ENCODE results near the gene PDE6H. TPM values are rescaled to one million over a fixed set of nuclear protein-coding genes. Genes with fewer than 3 reads are reported as not detected.

PDE6H gene
- total RNA-seq, 4 donors from 2014 or later: not detected

- Histone ChIP-seq H3K9me3 (no peaks in the 10 kb centered on the region), H3K27me3 (no peaks in the 10 kb centered on the region), H3K4me3 (no peak overlapping the region), H3K4me1 (peaks cover 10 to 65% (median 11%) of the 10 kb centered on the region in 3 donors), H3K27ac (peak overlapping the region in 2 of 4 donors; percentile 82 to 84), H3K36me3 (no peaks in the 10 kb centered on the region)
- 81 to 83% methylated on average over 1 to 3 of the region's 4 CpGs for WGBS, 2 donors (ENCODE audit: low coverage in 1 of 2)
- TF ChIP-seq EP300 (IDR thresholded peaks at IDR 0.05) (no peak), CTCF (IDR thresholded peaks at IDR 0.05) (no peak), POLR2AphosphoS5 (IDR thresholded peaks at IDR 0.05) (no peak), POLR2A (IDR thresholded peaks at IDR 0.05) (no peak)
- ATAC-seq: no peak
These were observed 18.6 kb upstream of the PDE6H start for GRCh38 chr12:14954269-14954668.

- no peak for TF ChIP-seq POLR2A (IDR thresholded peaks at IDR 0.05)
- TF ChIP-seq POLR2AphosphoS5 (IDR thresholded peaks at IDR 0.05): no peak
- no peak for TF ChIP-seq CTCF (IDR thresholded peaks at IDR 0.05)
- no peak for TF ChIP-seq EP300 (IDR thresholded peaks at IDR 0.05)
- H3K9me3 ChIP-seq: no peaks in the 10 kb centered on the region
- H3K27me3 ChIP-seq: no peaks in the 10 kb centered on the region
- no peaks in the 10 kb centered on the region for H3K36me3 ChIP-seq
- H3K4me1 ChIP-seq: peaks cover 8 to 51% (median 11%) of the 10 kb centered on the region in 3 donors
- no peak for ATAC-seq
- H3K4me3 ChIP-seq: no peak overlapping the region
- H3K27ac ChIP-seq: peak overlapping the region; percentile 64 to 77 (median 70)
- WGBS, 2 donors (ENCODE audit: low coverage in 1 of 2): 66 to 75% methylated on average over 8 to 9 of the region's 9 CpGs
These were observed 16.6 kb upstream of the PDE6H start for GRCh38 chr12:14956024-14956891.

- no peak overlapping the region for H3K4me3 ChIP-seq
- no peak for ATAC-seq
- 29 to 34% methylated on average over 2 of the region's 2 CpGs for WGBS, 2 donors (ENCODE audit: low coverage in 1 of 2)
- no peaks in the 10 kb centered on the region for H3K9me3 ChIP-seq
- H3K27ac ChIP-seq: peak overlapping the region; percentile 64 to 77 (median 70)
- peaks cover 5 to 45% (median 8%) of the 10 kb centered on the region in 3 donors for H3K4me1 ChIP-seq
- TF ChIP-seq POLR2AphosphoS5 (IDR thresholded peaks at IDR 0.05) (no peak), EP300 (IDR thresholded peaks at IDR 0.05) (no peak), POLR2A (IDR thresholded peaks at IDR 0.05) (no peak), CTCF (IDR thresholded peaks at IDR 0.05) (no peak)
- H3K36me3 ChIP-seq: no peaks in the 10 kb centered on the region
- H3K27me3 ChIP-seq: no peaks in the 10 kb centered on the region
These were observed 15.9 kb upstream of the PDE6H start for GRCh38 chr12:14956905-14957304.

- H3K9me3 ChIP-seq: no peaks in the 10 kb centered on the region
- ATAC-seq: no peak
- no peak overlapping the region for H3K4me3 ChIP-seq
- no peak for TF ChIP-seq EP300 (IDR thresholded peaks at IDR 0.05)
- TF ChIP-seq CTCF (IDR thresholded peaks at IDR 0.05): no peak
- TF ChIP-seq POLR2AphosphoS5 (IDR thresholded peaks at IDR 0.05): no peak
- no peak for TF ChIP-seq POLR2A (IDR thresholded peaks at IDR 0.05)
- H3K27me3 ChIP-seq: no peaks in the 10 kb centered on the region
- peak overlapping the region; percentile 64 to 77 (median 70) for H3K27ac ChIP-seq
- peaks cover 3 to 37% (median 4%) of the 10 kb centered on the region in 3 donors for H3K4me1 ChIP-seq
- WGBS, 2 donors (ENCODE audit: low coverage in 1 of 2): 13 to 19% methylated on average over 5 of the region's 5 CpGs
- H3K36me3 ChIP-seq: no peaks in the 10 kb centered on the region
These were observed 15.2 kb upstream of the PDE6H start for GRCh38 chr12:14957551-14958168.

Data from gastroesophageal sphincter (tissue), 4 donors.